ENCODE results near the gene CIT. TPM values are rescaled to one million over a fixed set of nuclear protein-coding genes. Genes with fewer than 3 reads are reported as not detected.

The CIT gene
- total and polyA plus RNA-seq, 2 donors (not counting 1 experiment from before 2014, with no cell fraction given) = 6.8 to 25.4 TPM

- Histone ChIP-seq H3K36me3 (ENCODE audit: control insufficient read depth, insufficient read depth, low read length) (peaks cover 13% of the 10 kb centered on the region), H3K27me3 (ENCODE audit: control insufficient read depth, insufficient read depth, low read length) (no peaks in the 10 kb centered on the region), H3K4me2 (ENCODE audit: extremely low read depth, insufficient read depth, low read length) (no peak overlapping the region), H3K4me1 (ENCODE audit: control insufficient read depth, extremely low read depth, insufficient read depth, low read length) (no peaks in the 10 kb centered on the region), H4K20me1 (ENCODE audit: control insufficient read depth, extremely low read depth, insufficient read depth, low read length) (no peaks in the 10 kb centered on the region), H3K9me3 (ENCODE audit: control insufficient read depth, insufficient read depth, low read depth, low read length) (no peaks in the 10 kb centered on the region), H3K79me2 (ENCODE audit: control insufficient read depth, insufficient read depth, low read length) (no peaks in the 10 kb centered on the region), H3K27ac (ENCODE audit: insufficient read depth, low read length) (no peak overlapping the region), H3K9ac (ENCODE audit: insufficient read depth, low read length) (no peak overlapping the region), H3K4me3 (replicated peaks in 1 of 4; ENCODE audit: control extremely low read depth in 1 of 4, insufficient read depth in 1 of 4, low read depth in 3 of 4, low read length in 4 of 4) (no peak overlapping the region), H2AFZ (ENCODE audit: low read length) (no peak overlapping the region)
- TF ChIP-seq CTCF (conservative IDR thresholded peaks at IDR 0.05 in 1 of 2, IDR thresholded peaks at IDR 0.05 in 1 of 2; ENCODE audit: low read depth in 1 of 2, low read length in 2 of 2) (no peak), EZH2 (IDR thresholded peaks at IDR 0.05; ENCODE audit: low read length, missing control alignments) (no peak)
- DNase-seq (ENCODE audit: low read depth in 2 of 2) = no peak
Observed at GRCh38 chr12:119699199-119699760, 177.8 kb downstream of the CIT start.

GRCh38 chr12:119696943-119697342 lies 180.2 kb downstream of the CIT start:
- Histone ChIP-seq H2AFZ (ENCODE audit: low read length) (no peak overlapping the region), H3K36me3 (ENCODE audit: control insufficient read depth, insufficient read depth, low read length) (peaks cover 14% of the 10 kb centered on the region), H3K4me3 (replicated peaks in 1 of 4; ENCODE audit: control extremely low read depth in 1 of 4, insufficient read depth in 1 of 4, low read depth in 3 of 4, low read length in 4 of 4) (no peak overlapping the region), H3K4me2 (ENCODE audit: extremely low read depth, insufficient read depth, low read length) (no peak overlapping the region), H4K20me1 (ENCODE audit: control insufficient read depth, extremely low read depth, insufficient read depth, low read length) (no peaks in the 10 kb centered on the region), H3K27me3 (ENCODE audit: control insufficient read depth, insufficient read depth, low read length) (no peaks in the 10 kb centered on the region), H3K9ac (ENCODE audit: insufficient read depth, low read length) (no peak overlapping the region), H3K9me3 (ENCODE audit: control insufficient read depth, insufficient read depth, low read depth, low read length) (no peaks in the 10 kb centered on the region), H3K4me1 (ENCODE audit: control insufficient read depth, extremely low read depth, insufficient read depth, low read length) (peaks cover 6% of the 10 kb centered on the region), H3K27ac (ENCODE audit: insufficient read depth, low read length) (no peak overlapping the region), H3K79me2 (ENCODE audit: control insufficient read depth, insufficient read depth, low read length) (no peaks in the 10 kb centered on the region)
- no peak for TF ChIP-seq EZH2 (IDR thresholded peaks at IDR 0.05; ENCODE audit: low read length, missing control alignments)
- no peak for TF ChIP-seq CTCF (conservative IDR thresholded peaks at IDR 0.05 in 1 of 2, IDR thresholded peaks at IDR 0.05 in 1 of 2; ENCODE audit: low read depth in 1 of 2, low read length in 2 of 2)
- DNase-seq (ENCODE audit: low read depth in 2 of 2) = no peak

- H3K4me1 ChIP-seq (ENCODE audit: control insufficient read depth, extremely low read depth, insufficient read depth, low read length) = peaks cover 6% of the 10 kb centered on the region
Observed at GRCh38 chr12:119695034-119695433, 182.1 kb downstream of the CIT start.

More at GRCh38 chr12:119695034-119695433, 182.1 kb downstream of the CIT start:
- Histone ChIP-seq H3K4me3 (replicated peaks in 1 of 4; ENCODE audit: control extremely low read depth in 1 of 4, insufficient read depth in 1 of 4, low read depth in 3 of 4, low read length in 4 of 4) (no peak overlapping the region), H4K20me1 (ENCODE audit: control insufficient read depth, extremely low read depth, insufficient read depth, low read length) (no peaks in the 10 kb centered on the region), H3K9me3 (ENCODE audit: control insufficient read depth, insufficient read depth, low read depth, low read length) (no peaks in the 10 kb centered on the region), H3K36me3 (ENCODE audit: control insufficient read depth, insufficient read depth, low read length) (peaks cover 9% of the 10 kb centered on the region), H3K79me2 (ENCODE audit: control insufficient read depth, insufficient read depth, low read length) (no peaks in the 10 kb centered on the region), H3K27me3 (ENCODE audit: control insufficient read depth, insufficient read depth, low read length) (no peaks in the 10 kb centered on the region), H3K9ac (ENCODE audit: insufficient read depth, low read length) (no peak overlapping the region), H3K27ac (ENCODE audit: insufficient read depth, low read length) (no peak overlapping the region), H2AFZ (ENCODE audit: low read length) (no peak overlapping the region), H3K4me2 (ENCODE audit: extremely low read depth, insufficient read depth, low read length) (no peak overlapping the region)
- peak; percentile 44 to 63 for TF ChIP-seq CTCF (conservative IDR thresholded peaks at IDR 0.05 in 1 of 2, IDR thresholded peaks at IDR 0.05 in 1 of 2; ENCODE audit: low read depth in 1 of 2, low read length in 2 of 2)
- no peak for TF ChIP-seq EZH2 (IDR thresholded peaks at IDR 0.05; ENCODE audit: low read length, missing control alignments)
- peak in 1 of 2 donors; percentile 15 for DNase-seq (ENCODE audit: low read depth in 2 of 2)

Data from fibroblast of lung (primary cell).